HCT116 (cell line): ENCODE results near the gene BFSP1. TPM values are rescaled to one million over a fixed set of nuclear protein-coding genes. Genes with fewer than 3 reads are reported as not detected.

Experiments used
- ATAC-seq: fragments of 200-7000 bp; cut with Tn5 transposase; 2 replicates; pipeline ENCODE4 v1.9.1; 2020; ENCODE audit warnings: mild to moderate bottlenecking, moderate library complexity
- BruUV-seq: library from RNA; stranded (reverse); fragments of 400-500 nt; replicated peaks from 2 replicates; lab custom pipeline; 2021; lab: Mats Ljungman, UMichigan
- CTCF ChIA-PET: fragments of 300-600 bp; sonication (Branson Sonifier 250); formaldehyde crosslinking; loops from one replicate; lab custom pipeline; 2021; ENCODE audit warnings: antibody characterized with exemption; lab: Charles Lee
- POLR2A ChIA-PET: fragments of 300-600, 350-600 bp; sonication (Branson Sonifier 250); formaldehyde crosslinking; loops from one replicate; lab custom pipeline; 2021; ENCODE audit warnings: antibody characterized with exemption; lab: Charles Lee
- RAD21 ChIA-PET, 2 experiments: fragments of 300-600 bp; sonication (Branson Sonifier 250); formaldehyde crosslinking; loops; one replicate each; lab custom pipeline; 2023; ENCODE audit warnings: low total read pairs in 2 of 2; ENCODE audit not compliant: uncharacterized antibody in 2 of 2, unreplicated experiment in 2 of 2, low non-redundant PET in 1 of 2; lab: Charles Lee
- DNase-seq: peaks from one replicate; pipeline ENCODE4 v3.0.0-alpha.2; 2010; ENCODE audit warnings: low read depth, low spot score
- H2AFZ ChIP-seq: fragments of 200-600 bp; shearing (Covaris generic), sonication (generic); 2 replicates; pipeline ENCODE4 v1.6.1; 2017; ENCODE audit warnings: low read depth, mixed run types, mixed read lengths, antibody characterized with exemption, low read length; ENCODE audit not compliant: poor library complexity, severe bottlenecking
- H3K27ac ChIP-seq: 2 replicates; pipeline ENCODE4 v1.5.1; 2012; ENCODE audit warnings: low read depth, low read length
- H3K27me3 ChIP-seq: fragments of 200-600 bp; sonication (generic); 2 replicates; pipeline ENCODE4 v1.6.1; 2016; ENCODE audit warnings: mixed run types, low read length, mixed read lengths; ENCODE audit not compliant: insufficient read depth
- H3K36me3 ChIP-seq, 2 experiments: fragments of 200-500 bp in 1 of 2; fragments of 200-600 bp in 1 of 2; sonication (Bioruptor generic) in 1 of 2; sonication (generic) in 1 of 2; 2 replicates each; pipeline versions ENCODE4 v1.5.1 to v1.6.1; 2014 to 2016; ENCODE audit warnings: low read length in 2 of 2, inconsistent platforms in 1 of 2, mixed read lengths in 1 of 2, mixed run types in 1 of 2; ENCODE audit not compliant: insufficient read depth in 2 of 2, control insufficient read depth in 1 of 2
- H3K4me1 ChIP-seq, 2 experiments: fragments of 200-600 bp in 1 of 2; sonication (generic) in 1 of 2; 2 replicates each; pipeline versions ENCODE4 v1.5.1 to v1.6.1; 2012 to 2017; ENCODE audit warnings: low read length in 2 of 2, inconsistent platforms in 1 of 2, mild to moderate bottlenecking in 1 of 2, mixed read lengths in 1 of 2, mixed run types in 1 of 2, moderate library complexity in 1 of 2; ENCODE audit not compliant: insufficient read depth in 2 of 2, control insufficient read depth in 1 of 2
- H3K4me2 ChIP-seq: fragments of 200-600 bp; sonication (generic); 2 replicates; pipeline ENCODE4 v1.6.1; 2017; ENCODE audit warnings: mixed run types, low read length, mixed read lengths
- H3K4me3 ChIP-seq, 2 experiments: fragments of 200-600 bp in 1 of 2; sonication (generic) in 1 of 2; replicated peaks in 1 of 2; 2 replicates each; pipeline ENCODE4 v1.5.1; 2011 to 2016; ENCODE audit warnings: low read length in 2 of 2, control low read depth in 1 of 2, low read depth in 1 of 2, mild to moderate bottlenecking in 1 of 2, mixed read lengths in 1 of 2, mixed run types in 1 of 2
- H3K79me2 ChIP-seq: fragments of 200-600 bp; sonication (generic); 2 replicates; pipeline ENCODE4 v1.6.1; 2017; ENCODE audit warnings: mild to moderate bottlenecking, mixed run types, low read length, moderate library complexity, mixed read lengths; ENCODE audit not compliant: insufficient read depth
- H3K9ac ChIP-seq: fragments of 200-600 bp; sonication (generic); 2 replicates; pipeline ENCODE4 v1.6.1; 2016; ENCODE audit warnings: low read length, mixed read lengths
- H3K9me2 ChIP-seq: fragments of 200-600 bp; sonication (generic), shearing (Covaris generic); 2 replicates; pipeline ENCODE4 v1.6.1; 2017; ENCODE audit warnings: mixed run types, mild to moderate bottlenecking, moderate library complexity; ENCODE audit not compliant: insufficient read depth
- H3K9me3 ChIP-seq, 2 experiments: fragments of 200-500 bp in 1 of 2; fragments of 200-600 bp in 1 of 2; sonication (Bioruptor generic) in 1 of 2; sonication (generic) in 1 of 2; 2 replicates each; pipeline ENCODE4 v1.6.1; 2014 to 2017; ENCODE audit warnings: low read length in 2 of 2, mixed read lengths in 2 of 2, inconsistent platforms in 1 of 2, low read depth in 1 of 2, mild to moderate bottlenecking in 1 of 2, mixed run types in 1 of 2, moderate library complexity in 1 of 2; ENCODE audit not compliant: control insufficient read depth in 1 of 2, insufficient read depth in 1 of 2
- H4K20me1 ChIP-seq: fragments of 200-600 bp; sonication (generic), shearing (Covaris generic); 2 replicates; pipeline ENCODE4 v1.6.1; 2017; ENCODE audit warnings: mixed run types, mild to moderate bottlenecking, moderate library complexity; ENCODE audit not compliant: insufficient read depth
- EGR1 ChIP-seq: IDR thresholded peaks from 2 replicates; pipeline ENCODE4 v1.6.1; 2012; ENCODE audit warnings: low read depth
- ELF1 ChIP-seq: IDR thresholded peaks from 2 replicates; pipeline ENCODE4 v1.6.1; 2012; ENCODE audit warnings: low read depth, borderline replicate concordance
- POLR2A ChIP-seq: IDR thresholded peaks from 2 replicates; pipeline ENCODE4 v1.7.0; 2011; ENCODE audit warnings: borderline replicate concordance; ENCODE audit not compliant: insufficient read depth, insufficient read length; ENCODE audit errors: extremely low read depth
- SP1 ChIP-seq: IDR thresholded peaks from 2 replicates; pipeline ENCODE4 v1.6.1; 2012; ENCODE audit warnings: low read depth
- YY1 ChIP-seq: IDR thresholded peaks from 2 replicates; pipeline ENCODE4 v1.6.1; 2011; ENCODE audit warnings: low read length, low read depth, moderate library complexity, mild to moderate bottlenecking; ENCODE audit not compliant: insufficient replicate concordance; ENCODE audit errors: extremely low read depth
- ZFX ChIP-seq: fragments of 450-650 bp; IDR thresholded peaks from 2 replicates; pipeline ENCODE4 v1.6.1; 2017
- ZNF274 ChIP-seq: fragments of 200-500 bp; sonication (Bioruptor generic); IDR thresholded peaks from 2 replicates; pipeline ENCODE4 v1.6.1; 2014; ENCODE audit warnings: mild to moderate bottlenecking, low read depth, low read length, inconsistent platforms
- intact Hi-C: fragments of 100-400 bp; cut with micrococcal nuclease; formaldehyde crosslinking; loops from 2 replicates; pipeline ENCODE4 v1.10.0; 2022
- total RNA-seq: library from RNA; stranded (reverse); gene quantifications from one replicate; pipeline ENCODE4 v1.2.1, GENCODE V29; 2021; ENCODE audit not compliant: unreplicated experiment
- TF ChIP-seq, protein P1 (sequence below): IDR thresholded peaks from 2 replicates; pipeline ENCODE4 v1.6.1; 2012; ENCODE audit warnings: low read depth

Gene BFSP1
- total RNA-seq, 1 experiment from 2014 or later = 8.8 TPM

DNA sequence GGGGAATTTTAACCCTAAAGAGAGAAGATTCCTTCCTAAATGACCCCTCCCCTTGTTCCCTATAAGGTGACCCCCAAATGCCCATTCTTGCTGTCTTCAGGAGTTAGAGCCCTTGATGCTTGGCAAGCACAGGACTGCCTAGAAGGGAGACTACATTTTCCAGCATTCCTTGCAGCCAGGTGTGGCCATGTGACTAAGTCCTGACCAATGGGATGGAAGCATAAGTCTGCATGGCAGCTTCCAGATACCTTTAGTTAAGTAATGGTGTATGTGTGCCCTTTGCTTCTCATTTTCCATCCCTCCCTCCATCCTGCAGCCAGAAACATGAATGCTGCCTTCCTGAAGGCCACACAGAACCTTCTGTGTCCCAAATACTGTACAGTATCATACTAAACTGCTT is 5.5 kb downstream of the BFSP1 start:
- no peaks in the 10 kb centered on the region for H3K9me3 ChIP-seq
- RAD21 ChIA-PET = no interaction called here
- no TSS peak for BruUV-seq
- H3K4me3 ChIP-seq = no peak overlapping the region
- no peaks in the 10 kb centered on the region for H3K27me3 ChIP-seq
- no peak overlapping the region for H3K27ac ChIP-seq
- peaks cover 0 to 12% of the 10 kb centered on the region in 2 experiments; a peak in 3 of 4 replicates for H3K4me1 ChIP-seq
- POLR2A ChIA-PET = no interaction called here
- CTCF ChIA-PET = interaction anchor here (1.4 kb wide), 1 partner anchor 11 kb away, joined by 3 read pairs; no protein-coding TSS in a partner anchor
- H3K4me2 ChIP-seq = peak overlapping the region; percentile 26; the same call in 1 of the 2 replicates
- H4K20me1 ChIP-seq = no peaks in the 10 kb centered on the region
- no peak overlapping the region for H3K9ac ChIP-seq
- no peaks in the 10 kb centered on the region for H3K36me3 ChIP-seq
- DNase-seq = peak; percentile 58
- no peak overlapping the region for H2AFZ ChIP-seq
- intact Hi-C loops = no loop called here
- H3K9me2 ChIP-seq = no peaks in the 10 kb centered on the region
- H3K79me2 ChIP-seq = no peaks in the 10 kb centered on the region
- TF ChIP-seq ZFX = no peak
- no peak for TF ChIP-seq ZNF274
- TF ChIP-seq ELF1 = no peak
- no peak for TF ChIP-seq POLR2A
- TF ChIP-seq YY1 = peak; percentile 52
- no peak for TF ChIP-seq EGR1
- TF ChIP-seq SP1 = 0 out of 2 replicates have a peak, but pooled peaks have one; percentile 42
- TF ChIP-seq, all 23 proteins: peak for 2
- peak; percentile 97 for ATAC-seq

DNA sequence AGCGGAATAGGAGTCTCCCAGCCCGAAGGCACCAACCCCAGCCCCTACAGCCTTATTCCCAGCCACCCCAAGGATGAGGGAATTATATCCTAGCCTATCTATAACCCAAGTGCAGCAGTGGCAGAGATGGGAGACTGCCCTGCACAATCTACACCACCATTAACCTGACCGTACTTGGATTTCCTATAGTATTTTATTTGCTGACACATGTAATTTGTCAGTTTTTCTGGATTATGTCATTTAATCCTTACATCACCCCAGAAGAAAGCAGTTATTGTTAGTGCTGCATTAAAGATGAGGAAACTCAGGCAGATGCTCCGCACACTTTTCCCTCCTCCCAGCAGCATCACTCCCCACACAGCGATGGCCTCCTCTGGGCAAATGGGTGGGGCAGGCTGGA is 6.0 kb downstream of the BFSP1 start:
- ChIA-PET RAD21 (no interaction called here), POLR2A (no interaction called here), CTCF (interaction anchor here (1.4 kb wide), 1 partner anchor 12 kb away, joined by 3 read pairs; no protein-coding TSS in a partner anchor)
- Histone ChIP-seq H3K4me3 (no peak overlapping the region), H3K9ac (no peak overlapping the region), H3K27ac (no peak overlapping the region), H2AFZ (no peak overlapping the region), H3K27me3 (no peaks in the 10 kb centered on the region), H4K20me1 (no peaks in the 10 kb centered on the region), H3K4me1 (peaks cover 5 to 12% of the 10 kb centered on the region in 2 experiments), H3K79me2 (no peaks in the 10 kb centered on the region), H3K36me3 (no peaks in the 10 kb centered on the region), H3K9me2 (no peaks in the 10 kb centered on the region), H3K9me3 (no peaks in the 10 kb centered on the region), H3K4me2 (no peak overlapping the region)
- TF ChIP-seq, protein P1, sequence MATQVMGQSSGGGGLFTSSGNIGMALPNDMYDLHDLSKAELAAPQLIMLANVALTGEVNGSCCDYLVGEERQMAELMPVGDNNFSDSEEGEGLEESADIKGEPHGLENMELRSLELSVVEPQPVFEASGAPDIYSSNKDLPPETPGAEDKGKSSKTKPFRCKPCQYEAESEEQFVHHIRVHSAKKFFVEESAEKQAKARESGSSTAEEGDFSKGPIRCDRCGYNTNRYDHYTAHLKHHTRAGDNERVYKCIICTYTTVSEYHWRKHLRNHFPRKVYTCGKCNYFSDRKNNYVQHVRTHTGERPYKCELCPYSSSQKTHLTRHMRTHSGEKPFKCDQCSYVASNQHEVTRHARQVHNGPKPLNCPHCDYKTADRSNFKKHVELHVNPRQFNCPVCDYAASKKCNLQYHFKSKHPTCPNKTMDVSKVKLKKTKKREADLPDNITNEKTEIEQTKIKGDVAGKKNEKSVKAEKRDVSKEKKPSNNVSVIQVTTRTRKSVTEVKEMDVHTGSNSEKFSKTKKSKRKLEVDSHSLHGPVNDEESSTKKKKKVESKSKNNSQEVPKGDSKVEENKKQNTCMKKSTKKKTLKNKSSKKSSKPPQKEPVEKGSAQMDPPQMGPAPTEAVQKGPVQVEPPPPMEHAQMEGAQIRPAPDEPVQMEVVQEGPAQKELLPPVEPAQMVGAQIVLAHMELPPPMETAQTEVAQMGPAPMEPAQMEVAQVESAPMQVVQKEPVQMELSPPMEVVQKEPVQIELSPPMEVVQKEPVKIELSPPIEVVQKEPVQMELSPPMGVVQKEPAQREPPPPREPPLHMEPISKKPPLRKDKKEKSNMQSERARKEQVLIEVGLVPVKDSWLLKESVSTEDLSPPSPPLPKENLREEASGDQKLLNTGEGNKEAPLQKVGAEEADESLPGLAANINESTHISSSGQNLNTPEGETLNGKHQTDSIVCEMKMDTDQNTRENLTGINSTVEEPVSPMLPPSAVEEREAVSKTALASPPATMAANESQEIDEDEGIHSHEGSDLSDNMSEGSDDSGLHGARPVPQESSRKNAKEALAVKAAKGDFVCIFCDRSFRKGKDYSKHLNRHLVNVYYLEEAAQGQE = no peak
- no peak for DNase-seq
- ATAC-seq = no peak
- intact Hi-C loops = no loop called here
- BruUV-seq = no TSS peak
